Heart left ventricle (tissue), 16 donors: ENCODE measurements around the gene COPS8. TPM values are rescaled to one million over a fixed set of nuclear protein-coding genes. Genes with fewer than 3 reads are reported as not detected.

Source experiments
- ATAC-seq, 4 donors: fragments of 200-7000 bp; cut with Tn5 transposase; one replicate each; pipeline ENCODE4 v1.9.1; 2020 to 2022; ENCODE audit warnings: moderate library complexity in 4 of 4, mild to moderate bottlenecking in 3 of 4, moderate number of reproducible peaks in 1 of 4
- DNase-seq, 5 donors: peaks; one replicate each; pipeline ENCODE4 v3.0.0-alpha.2; 2020
- H3K27ac ChIP-seq, 12 donors: fragments of 200-600 bp; sonication (generic) in 4 of 12; one replicate each; pipeline versions ENCODE4 v1.5.0 to v1.8.0; 2016 to 2022; ENCODE audit warnings: mild to moderate bottlenecking in 2 of 12
- H3K27me3 ChIP-seq, 9 donors: fragments of 200-600 bp; sonication (generic) in 2 of 9; one replicate each; pipeline versions ENCODE4 v1.5.1 to v1.8.0; 2016 to 2022; ENCODE audit warnings: mild to moderate bottlenecking in 3 of 9
- H3K36me3 ChIP-seq, 9 donors: fragments of 200-600 bp; sonication (generic) in 2 of 9; one replicate each; pipeline versions ENCODE4 v1.5.0 to v1.8.0; 2018 to 2022; ENCODE audit warnings: mild to moderate bottlenecking in 2 of 9
- H3K4me1 ChIP-seq, 12 donors: fragments of 200-600 bp; sonication (generic) in 4 of 12; one replicate each; pipeline versions ENCODE4 v1.5.0 to v1.8.0; 2016 to 2022; ENCODE audit warnings: mild to moderate bottlenecking in 3 of 12
- H3K4me3 ChIP-seq, 12 donors: fragments of 200-600 bp; sonication (generic) in 4 of 12; one replicate each; pipeline versions ENCODE4 v1.5.0 to v1.8.0; 2017 to 2022; ENCODE audit warnings: mild to moderate bottlenecking in 9 of 12, moderate library complexity in 4 of 12
- H3K9me3 ChIP-seq, 12 donors: fragments of 200-600 bp; sonication (generic) in 4 of 12; one replicate each; pipeline versions ENCODE4 v1.5.0 to v1.8.0; 2016 to 2022; ENCODE audit warnings: mild to moderate bottlenecking in 1 of 12
- CTCF ChIP-seq, 12 donors: fragments of 200-600 bp; sonication (generic) in 4 of 12; IDR thresholded peaks; one replicate each; pipeline versions ENCODE4 v1.5.0 to v1.8.0; 2018 to 2022; ENCODE audit warnings: antibody characterized with exemption in 12 of 12, mild to moderate bottlenecking in 5 of 12
- POLR2A ChIP-seq, 2 donors: fragments of 450-650 bp; IDR thresholded peaks; one replicate each; pipeline ENCODE4 v1.6.1; 2017; ENCODE audit warnings: antibody characterized with exemption in 2 of 2, mild to moderate bottlenecking in 2 of 2, moderate library complexity in 2 of 2
- WGBS, 4 donors: extraction: QIAGEN DNeasy Blood & Tissue Kit in 2 of 4; methylation state at CpG; one replicate each; pipeline versions ENCODE4 v1.1.5 to v1.1.7; 2013 to 2018; 5-methylcytosine and 5-hydroxymethylcytosine counted together
- intact Hi-C, 10 donors: fragments of 100-400 bp; cut with DNase I; formaldehyde crosslinking; loops; one replicate each; pipeline versions ENCODE4 v1.11.1 to v1.14.2; 2022
- polyA plus RNA-seq, 2 donors: library from polyadenylated mRNA; stranded (reverse); fragments of 200-250 nt; gene quantifications; one replicate each; pipeline ENCODE4 v1.2.3, GENCODE V29; 2013
- total RNA-seq, 9 donors: library from RNA; depleted of rRNA in 2 of 9; stranded (reverse); fragments of >200 nt in 2 of 9; fragmentation: NEBNext Ultra II Directional in 3 of 9; extraction: Animal tissue kit (Norgen Biotek cat#: 25700) in 3 of 9; gene quantifications; one replicate each; pipeline versions ENCODE4 v1.1.0 to v1.2.4, GENCODE V29; 2016 to 2023
- donor health status: ischemic (EF 13 %, LVEDD 7.1; RV severe dilation, severe dysfunction).
- donor health status: healthy with polysubstance abuse.
- donor health status: DM: no; HTN: yes; CAD: no.
- donor health status: DM: no; HTN: no; CAD: no.
- donor health status: ischemic (EF 25% LVEDD 6.9; RV normal size, moderate dysfunction).
- donor health status: ischemic (EF 25% LVEDD 5.7; RV mildly dilated, moderate dysfunction).
- donor health status: healthy.
- donor health status: DM: yes; HTN: yes; CAD: no.
- donor health status: ischemic (EF 35%, LVEDD 5.7; RV mildly dilated, moderate dysfunction).
- donor health status: nonischemic (EF 11% LVEDD 7.7; RV severe dilation, severe dysfunction).
- donor health status: DM: yes; HTN: yes; CAD: no.
- donor health status: PGD.
- donor health status: ischemic (EF 29% LVEDD 5.4; RV normal size, mild dysfunction).
- donor health status: nonischemic (EF 23%, LVEDD 6.1; RV moderate dilation, normal function).

COPS8 gene
- total and polyA plus RNA-seq, 11 donors = 34.7 to 231 (median 93.0) TPM

GRCh38 chr2:237097911-237098702 is 12.4 kb downstream of the COPS8 start:
- H3K27ac ChIP-seq = peak overlapping the region in 2 of 12 donors; percentile 15 to 22
- no peaks in the 10 kb centered on the region for H3K27me3 ChIP-seq
- H3K9me3 ChIP-seq = no peaks in the 10 kb centered on the region
- intact Hi-C loops = loop anchor here in 4 of 10 donors (10.0 kb wide), 2 partner anchors 467 to 477 kb away; partner anchors contain the start of gene PRLH (in 1 of the 4)
- no peak for TF ChIP-seq POLR2A (IDR thresholded peaks at IDR 0.05)
- no peak overlapping the region for H3K4me3 ChIP-seq
- H3K36me3 ChIP-seq = peaks cover 0 to 97% (median 90%) of the 10 kb centered on the region in 9 donors
- H3K4me1 ChIP-seq = peaks cover 0 to 18% (median 4%) of the 10 kb centered on the region in 12 donors
- no peak for DNase-seq
- 87 to 91% (median 88%) methylated on average over 4 of the region's 4 CpGs for WGBS, 4 donors
- ATAC-seq = peak in 2 of 4 donors; percentile 51 to 73

GRCh38 chr2:237099804-237100203 is 14.1 kb downstream of the COPS8 start:
- Histone ChIP-seq H3K27ac (no peak overlapping the region), H3K27me3 (no peaks in the 10 kb centered on the region), H3K4me3 (no peak overlapping the region), H3K36me3 (peaks cover 0 to 95% (median 83%) of the 10 kb centered on the region in 9 donors), H3K4me1 (peaks cover 0 to 17% (median 0%) of the 10 kb centered on the region in 12 donors), H3K9me3 (no peaks in the 10 kb centered on the region)
- no peak for DNase-seq
- intact Hi-C loops = loop anchor here in 4 of 10 donors (10.0 kb wide), 2 partner anchors 465 to 475 kb away; partner anchors contain the start of gene PRLH (in 1 of the 4)
- TF ChIP-seq CTCF (IDR thresholded peaks at IDR 0.05) (no peak), POLR2A (IDR thresholded peaks at IDR 0.05) (no peak)
- 85 to 90% (median 87%) methylated on average over 3 of the region's 3 CpGs for WGBS, 4 donors
- ATAC-seq = no peak

GRCh38 chr2:237101118-237101979 is 15.7 kb downstream of the COPS8 start:
- H3K4me1 ChIP-seq = peaks cover 0 to 12% (median 0%) of the 10 kb centered on the region in 12 donors
- intact Hi-C loops = no loop called here
- no peaks in the 10 kb centered on the region for H3K9me3 ChIP-seq
- no peak for TF ChIP-seq CTCF (IDR thresholded peaks at IDR 0.05)
- TF ChIP-seq POLR2A (IDR thresholded peaks at IDR 0.05) = no peak
- no peak overlapping the region for H3K27ac ChIP-seq
- H3K27me3 ChIP-seq = no peaks in the 10 kb centered on the region
- WGBS, 4 donors = 89 to 93% (median 90%) methylated on average over 6 of the region's 6 CpGs
- DNase-seq (no peak), ATAC-seq (no peak)
- peaks cover 0 to 88% (median 68%) of the 10 kb centered on the region in 9 donors for H3K36me3 ChIP-seq
- H3K4me3 ChIP-seq = no peak overlapping the region

- ATAC-seq = peak in 3 of 4 donors; percentile 77 to 80 (median 80)
These were observed 16.7 kb downstream of the COPS8 start for GRCh38 chr2:237102428-237102827.

More at GRCh38 chr2:237102428-237102827, 16.7 kb downstream of the COPS8 start:
- H3K36me3 ChIP-seq = peaks cover 0 to 78% (median 57%) of the 10 kb centered on the region in 9 donors
- no peaks in the 10 kb centered on the region for H3K9me3 ChIP-seq
- TF ChIP-seq CTCF (IDR thresholded peaks at IDR 0.05) (no peak), POLR2A (IDR thresholded peaks at IDR 0.05) (no peak)
- intact Hi-C loops = no loop called here
- no peak for DNase-seq
- peaks cover 0 to 2% (median 0%) of the 10 kb centered on the region in 12 donors for H3K4me1 ChIP-seq
- H3K27me3 ChIP-seq = no peaks in the 10 kb centered on the region
- WGBS, 4 donors = 62 to 79% (median 71%) methylated on average over 3 of the region's 3 CpGs
- H3K27ac ChIP-seq = no peak overlapping the region
- no peak overlapping the region for H3K4me3 ChIP-seq
